Activated naive CD4-positive, alpha-beta T cell treated with anti-CD3 and anti-CD28 coated beads, Interleukin-2, amount 10 ng/mL, durations not matched to agents 5 hours and 36 hours (primary cell): ENCODE data around the gene TPPP2. TPM values are rescaled to one million over a fixed set of nuclear protein-coding genes. Genes with fewer than 3 reads are reported as not detected.

ENCODE experiments used
- microRNA-seq: library from miRNA; unstranded; fragments of <30 nt; microRNA quantifications from one replicate; pipeline ENCODE4 v1.2.0, GENCODE V29; 2022; ENCODE audit warnings: borderline microRNAs expressed, borderline replicate concordance
- total RNA-seq, 2 experiments: library from RNA; stranded (reverse); gene quantifications; one replicate each; pipeline ENCODE4 v1.2.3, GENCODE V29; 2021

Gene TPPP2
- total RNA-seq, result not detected

DNA sequence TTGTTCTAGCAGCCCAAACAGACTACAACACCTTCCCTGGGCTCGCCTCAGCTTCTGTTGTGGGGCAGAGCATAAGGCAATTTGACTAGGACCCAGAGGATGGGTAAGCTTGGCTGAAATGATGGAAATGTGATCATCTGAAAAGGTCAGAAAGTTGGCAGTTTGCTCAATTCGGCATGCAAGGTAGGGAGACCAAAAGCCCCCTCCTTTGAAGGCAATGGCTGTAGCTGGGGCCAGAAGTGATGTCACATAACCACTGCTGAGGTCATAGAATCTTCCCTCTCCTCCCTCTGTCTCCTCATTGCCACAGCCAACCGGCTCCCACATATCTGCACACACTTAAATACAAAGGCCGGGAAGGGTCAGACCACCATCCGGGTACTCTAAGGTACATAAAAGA, at the start of gene TPPP2:
Gene TPPP2, plus strand, starts transcription at position 301 of the 400 bp plus-strand sequence. CDS start 365 bp downstream, outside the sequence.

GRCh38 chr14:20989787-20990600, 40.0 kb upstream of the TPPP2 start, which contains the start of gene METTL17:
Gene METTL17 (plus strand): TSS chr14:20989980. CDS start chr14:20990003, 23 bp downstream.

GRCh38 chr14:20998674-20999366, 31.2 kb upstream of the TPPP2 start, which contains the start of gene SLC39A2:
Gene SLC39A2 (plus strand): TSS chr14:20999293. CDS start chr14:20999447, 154 bp downstream.

GRCh38 chr14:21024585-21025370, 5.2 kb upstream of the TPPP2 start, which contains the start of gene NDRG2:
Gene NDRG2 (minus strand): TSS chr14:21025061. CDS start chr14:21023315, 1,746 bp downstream.

DNA sequence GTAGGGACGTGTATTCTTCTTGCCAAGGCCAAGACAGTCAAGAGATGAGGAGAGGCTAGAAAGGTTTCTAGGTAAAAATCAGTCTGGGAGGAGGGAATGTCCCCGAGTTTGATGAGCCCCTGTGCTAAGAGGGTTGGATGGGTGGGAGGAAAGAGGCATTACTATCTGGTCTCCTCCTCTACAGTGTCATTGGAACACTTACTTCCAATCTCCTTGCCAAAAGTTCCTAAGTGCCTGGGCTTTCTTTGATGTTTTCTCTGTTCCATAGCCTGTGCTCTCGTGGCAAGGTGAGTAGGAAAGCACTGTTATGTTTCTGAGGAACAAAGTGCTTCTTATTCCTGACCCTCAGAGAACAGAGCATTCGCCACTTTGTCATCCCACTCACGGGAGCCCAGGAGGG, 4.7 kb downstream of the TPPP2 start, which contains the start of gene RNASE13:
Gene RNASE13, minus strand, starts transcription at position 101 of the 400 bp plus-strand sequence. CDS start 519 bp downstream, outside the sequence.

DNA sequence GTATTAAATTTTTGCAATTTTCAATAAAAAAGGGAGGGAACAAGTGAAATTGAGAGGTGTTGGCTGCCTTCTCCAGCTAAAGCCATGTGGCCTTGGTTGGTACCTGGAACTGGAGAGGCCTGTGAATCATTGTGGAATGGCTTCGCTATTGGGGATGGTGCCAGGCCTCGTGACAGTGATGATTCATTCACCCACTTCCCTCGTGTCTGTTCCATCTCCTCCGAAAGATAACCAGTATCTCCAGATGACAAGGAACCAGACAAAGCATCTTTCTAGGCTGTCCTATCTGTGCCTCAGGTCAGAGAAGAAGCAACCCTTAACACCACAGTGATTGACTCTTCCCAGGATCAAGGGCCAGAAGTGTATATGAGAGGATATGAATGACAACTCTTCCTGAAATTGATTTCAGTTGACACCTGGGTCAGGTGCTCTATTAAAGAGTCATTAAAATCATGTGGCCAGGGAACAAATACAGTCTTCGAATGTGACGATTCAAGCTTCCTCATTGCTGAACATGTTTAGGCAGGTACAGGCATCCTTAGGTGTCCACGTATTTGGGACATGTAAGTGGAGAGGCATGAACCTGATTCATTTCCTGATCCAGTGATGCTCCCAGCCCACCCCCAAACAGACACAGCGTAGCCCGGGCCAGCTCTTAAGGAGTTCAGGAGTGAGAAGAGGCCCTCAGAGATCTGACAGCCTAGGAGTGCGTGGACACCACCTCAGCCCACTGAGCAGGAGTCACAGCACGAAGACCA, 11.8 kb downstream of the TPPP2 start, which contains the start of gene RNASE7:
Gene RNASE7, plus strand, starts transcription at position 687 of the 758 bp plus-strand sequence. CDS start 631 bp downstream, outside the sequence.

GRCh38 chr14:21057803-21058675, 28.0 kb downstream of the TPPP2 start, which contains the start of gene RNASE8:
Gene RNASE8 (plus strand): TSS chr14:21057822. CDS start chr14:21057893, 71 bp downstream.

DNA sequence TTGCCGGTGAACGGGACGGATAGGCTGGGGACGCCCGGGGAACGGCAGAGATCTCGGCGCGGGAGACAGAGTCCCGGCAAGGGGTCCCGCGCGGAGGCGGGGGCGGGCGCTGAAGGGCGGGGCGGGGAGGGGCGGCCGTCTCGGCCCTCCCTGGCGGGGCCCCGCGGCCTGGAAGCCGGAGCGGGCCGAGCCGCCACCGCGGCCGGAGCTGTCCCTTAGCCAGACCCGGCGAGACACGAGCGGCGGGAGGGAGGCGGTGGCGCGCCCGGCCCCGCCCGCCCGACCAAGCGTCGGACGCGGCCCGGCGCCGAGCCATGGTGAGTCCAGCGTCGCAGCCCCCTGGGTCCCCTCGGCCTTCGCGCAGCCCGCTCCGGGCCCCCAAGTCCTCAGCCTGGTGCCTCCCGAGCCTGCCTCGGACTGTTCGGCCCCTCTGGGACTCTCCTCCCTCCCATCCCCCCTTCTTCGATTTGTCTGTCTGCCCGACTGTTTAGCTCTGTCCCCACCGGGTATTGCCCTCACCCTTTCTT, 40.1 kb downstream of the TPPP2 start, which contains the start of gene ARHGEF40:
Gene ARHGEF40, plus strand, starts transcription at position 222 of the 527 bp plus-strand sequence. Its CDS starts 93 bp downstream, at position 315.

Small RNA genes lying within 50 kb of the gene (microRNA-seq; reads per million reads assigned to microRNA genes)
- not detected for gene MIR6717

Other genes starting within 250 kb of the TPPP2 start
- 1 to 10 TPM; 6.1 to 6.5 TPM for gene RNASE6, start 248.9 kb upstream of the TPPP2 start, total RNA-seq
- gene RNASE1, start 227.4 kb upstream of the TPPP2 start, total RNA-seq, result not detected
- gene RNASE3, start 138.8 kb upstream of the TPPP2 start, total RNA-seq, result not detected
- gene RNASE2, start 74.7 kb upstream of the TPPP2 start, total RNA-seq, result not detected
- 10 to 100 TPM; 88.9 to 90.9 TPM for gene METTL17, start 40.2 kb upstream of the TPPP2 start, total RNA-seq
- not detected for gene SLC39A2, start 30.9 kb upstream of the TPPP2 start, total RNA-seq
- gene NDRG2, start 5.2 kb upstream of the TPPP2 start, total RNA-seq, result 10 to 100 TPM; 10.9 to 12.3 TPM
- gene RNASE13, start 4.6 kb downstream of the TPPP2 start, total RNA-seq, result not detected
- not detected for gene RNASE7, start 12.1 kb downstream of the TPPP2 start, total RNA-seq
- gene RNASE8, start 27.6 kb downstream of the TPPP2 start, total RNA-seq, result not detected
- gene ARHGEF40, start 40.1 kb downstream of the TPPP2 start, total RNA-seq, result not detected
- 1 to 10 TPM; 3.8 to 4.2 TPM for gene ZNF219, start 68.4 kb downstream of the TPPP2 start, total RNA-seq
- not detected for gene TMEM253, start 70.8 kb downstream of the TPPP2 start, total RNA-seq
- gene OR5AU1, start 125.8 kb downstream of the TPPP2 start, total RNA-seq, result not detected
- gene HNRNPC, start 239.2 kb downstream of the TPPP2 start, total RNA-seq, result 100 to 1,000 TPM; 543 to 544 TPM
- gene RPGRIP1, start 249.9 kb downstream of the TPPP2 start, total RNA-seq, result not detected